Neural crest cell (in vitro differentiated cells): Measurements from ENCODE around the gene UBE2J2. TPM values are rescaled to one million over a fixed set of nuclear protein-coding genes. Genes with fewer than 3 reads are reported as not detected.

Source experiments
- DNase-seq: peaks from one replicate; pipeline ENCODE4 v3.0.0; 2021; ENCODE audit warnings: low read depth, mixed read lengths, low spot score
- H3K27ac Mint-ChIP-seq: one replicate; pipeline ENCODE4 v1.8.0; 2021; ENCODE audit warnings: mild to moderate bottlenecking, mixed read lengths; ENCODE audit not compliant: unreplicated experiment
- H3K27me3 Mint-ChIP-seq: 2 replicates; pipeline ENCODE4 v1.8.0; 2021; ENCODE audit warnings: low read depth, mild to moderate bottlenecking, mixed read lengths
- H3K36me3 Mint-ChIP-seq: 2 replicates; pipeline ENCODE4 v1.8.0; 2021; ENCODE audit warnings: low read depth, mild to moderate bottlenecking, mixed read lengths
- H3K4me1 Mint-ChIP-seq: 2 replicates; pipeline ENCODE4 v1.8.0; 2021; ENCODE audit warnings: mixed read lengths
- H3K4me3 Mint-ChIP-seq: one replicate; pipeline ENCODE4 v1.8.0; 2021; ENCODE audit warnings: mild to moderate bottlenecking, mixed read lengths
- H3K9me3 Mint-ChIP-seq: 2 replicates; pipeline ENCODE4 v1.8.0; 2021; ENCODE audit warnings: mixed read lengths
- total RNA-seq: library from RNA; stranded (reverse); gene quantifications from 2 replicates; pipeline ENCODE4 v1.2.1, GENCODE V29; 2021
- TF ChIP-seq, protein P1 (sequence below): fragments of 200-600 bp; sonication (generic); conservative IDR thresholded peaks from 2 replicates; pipeline ENCODE4 v1.5.0; 2021; ENCODE audit warnings: antibody characterized with exemption, mild to moderate bottlenecking

The UBE2J2 gene
- total RNA-seq, 1 donor from 2014 or later: 80.8 TPM

DNA sequence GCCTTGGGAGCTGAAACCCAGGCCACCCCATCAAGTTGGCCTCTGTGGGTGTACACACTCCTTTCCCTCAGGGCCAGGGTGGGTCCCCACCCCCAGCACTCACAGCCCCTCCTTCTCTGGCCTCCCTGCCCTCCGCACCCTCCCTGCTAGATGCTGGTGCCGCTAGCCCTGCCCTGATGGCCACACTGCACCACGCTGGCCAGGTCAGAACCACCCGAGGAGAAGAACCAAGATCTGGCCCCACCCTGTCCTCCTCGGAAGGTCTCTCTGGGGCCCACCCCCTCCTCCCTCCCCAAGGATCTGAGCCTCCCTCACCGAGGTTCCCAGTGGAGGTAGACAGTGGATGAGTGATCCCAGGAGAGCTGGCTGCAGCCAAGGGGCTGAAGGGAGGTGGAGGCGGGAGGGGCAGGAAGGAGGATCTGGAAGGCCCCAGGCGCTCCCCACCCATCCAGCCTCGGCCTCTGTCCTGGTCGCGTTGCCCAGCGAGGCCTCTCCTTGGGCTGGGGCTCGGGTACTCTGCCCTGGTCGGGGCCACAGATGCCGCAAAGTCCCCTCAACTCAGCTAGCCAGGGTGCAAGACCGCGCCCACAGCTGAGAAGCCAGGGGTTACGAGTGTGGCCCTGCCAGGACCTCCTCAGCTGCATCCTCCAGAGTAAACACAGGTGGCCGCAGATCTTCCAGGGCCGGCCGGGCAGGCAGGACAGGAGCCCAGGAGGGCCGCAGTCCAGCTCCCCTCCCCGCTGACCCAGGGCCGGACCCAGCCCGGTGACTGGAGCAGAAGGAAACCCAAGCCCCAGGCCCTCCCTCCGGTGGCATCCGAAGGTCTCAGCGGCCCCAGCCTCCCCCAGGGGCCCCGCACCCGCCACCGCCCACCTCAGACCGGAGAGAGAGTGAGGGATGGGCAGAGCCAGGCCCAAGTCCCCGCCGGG is 36.4 kb downstream of the UBE2J2 start:
- peaks cover 11% of the 10 kb centered on the region for H3K36me3 Mint-ChIP-seq
- H3K4me3 Mint-ChIP-seq: no peak overlapping the region
- H3K27me3 Mint-ChIP-seq: peaks cover 4% of the 10 kb centered on the region
- H3K27ac Mint-ChIP-seq: no peak overlapping the region
- H3K4me1 Mint-ChIP-seq: peaks cover 15% of the 10 kb centered on the region
- H3K9me3 Mint-ChIP-seq: peaks cover 2% of the 10 kb centered on the region
- TF ChIP-seq, protein P1, sequence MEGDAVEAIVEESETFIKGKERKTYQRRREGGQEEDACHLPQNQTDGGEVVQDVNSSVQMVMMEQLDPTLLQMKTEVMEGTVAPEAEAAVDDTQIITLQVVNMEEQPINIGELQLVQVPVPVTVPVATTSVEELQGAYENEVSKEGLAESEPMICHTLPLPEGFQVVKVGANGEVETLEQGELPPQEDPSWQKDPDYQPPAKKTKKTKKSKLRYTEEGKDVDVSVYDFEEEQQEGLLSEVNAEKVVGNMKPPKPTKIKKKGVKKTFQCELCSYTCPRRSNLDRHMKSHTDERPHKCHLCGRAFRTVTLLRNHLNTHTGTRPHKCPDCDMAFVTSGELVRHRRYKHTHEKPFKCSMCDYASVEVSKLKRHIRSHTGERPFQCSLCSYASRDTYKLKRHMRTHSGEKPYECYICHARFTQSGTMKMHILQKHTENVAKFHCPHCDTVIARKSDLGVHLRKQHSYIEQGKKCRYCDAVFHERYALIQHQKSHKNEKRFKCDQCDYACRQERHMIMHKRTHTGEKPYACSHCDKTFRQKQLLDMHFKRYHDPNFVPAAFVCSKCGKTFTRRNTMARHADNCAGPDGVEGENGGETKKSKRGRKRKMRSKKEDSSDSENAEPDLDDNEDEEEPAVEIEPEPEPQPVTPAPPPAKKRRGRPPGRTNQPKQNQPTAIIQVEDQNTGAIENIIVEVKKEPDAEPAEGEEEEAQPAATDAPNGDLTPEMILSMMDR: no peak
- no peak for DNase-seq

DNA sequence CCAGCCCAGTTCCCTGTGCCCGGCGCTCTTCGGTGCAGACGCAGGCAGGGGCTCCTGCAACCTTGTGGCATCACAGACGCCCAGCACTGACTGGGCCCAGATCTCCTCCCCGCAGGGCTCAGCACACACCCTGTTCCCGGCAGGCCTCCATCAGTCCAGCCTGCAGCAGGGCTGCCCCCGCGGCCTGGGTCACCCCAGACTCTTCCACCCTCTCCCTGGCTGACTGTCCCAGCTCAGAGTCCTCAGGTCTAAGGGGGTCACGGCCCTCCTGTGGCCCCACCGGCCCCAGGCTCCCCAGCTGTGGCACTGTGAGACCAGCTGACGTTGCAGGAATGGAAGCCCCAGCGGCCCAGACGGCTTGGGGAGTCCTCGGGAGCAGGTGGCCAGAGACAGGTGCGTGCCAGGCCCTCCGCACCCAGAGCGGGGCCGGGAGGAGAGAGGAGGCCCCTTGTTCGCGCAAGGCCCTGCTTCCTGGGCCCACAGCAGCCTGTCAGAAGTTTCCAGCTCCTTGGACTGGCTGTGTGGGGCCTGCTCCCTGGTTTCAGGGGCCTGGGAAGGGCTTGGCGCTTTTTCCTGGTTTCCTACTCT is 37.4 kb downstream of the UBE2J2 start:
- Mint-ChIP-seq H3K36me3 (peaks cover 11% of the 10 kb centered on the region), H3K4me3 (no peak overlapping the region), H3K27ac (no peak overlapping the region), H3K9me3 (peaks cover 2% of the 10 kb centered on the region), H3K27me3 (peaks cover 4% of the 10 kb centered on the region), H3K4me1 (peaks cover 16% of the 10 kb centered on the region)
- no peak for DNase-seq
- TF ChIP-seq, protein P1: no peak

DNA sequence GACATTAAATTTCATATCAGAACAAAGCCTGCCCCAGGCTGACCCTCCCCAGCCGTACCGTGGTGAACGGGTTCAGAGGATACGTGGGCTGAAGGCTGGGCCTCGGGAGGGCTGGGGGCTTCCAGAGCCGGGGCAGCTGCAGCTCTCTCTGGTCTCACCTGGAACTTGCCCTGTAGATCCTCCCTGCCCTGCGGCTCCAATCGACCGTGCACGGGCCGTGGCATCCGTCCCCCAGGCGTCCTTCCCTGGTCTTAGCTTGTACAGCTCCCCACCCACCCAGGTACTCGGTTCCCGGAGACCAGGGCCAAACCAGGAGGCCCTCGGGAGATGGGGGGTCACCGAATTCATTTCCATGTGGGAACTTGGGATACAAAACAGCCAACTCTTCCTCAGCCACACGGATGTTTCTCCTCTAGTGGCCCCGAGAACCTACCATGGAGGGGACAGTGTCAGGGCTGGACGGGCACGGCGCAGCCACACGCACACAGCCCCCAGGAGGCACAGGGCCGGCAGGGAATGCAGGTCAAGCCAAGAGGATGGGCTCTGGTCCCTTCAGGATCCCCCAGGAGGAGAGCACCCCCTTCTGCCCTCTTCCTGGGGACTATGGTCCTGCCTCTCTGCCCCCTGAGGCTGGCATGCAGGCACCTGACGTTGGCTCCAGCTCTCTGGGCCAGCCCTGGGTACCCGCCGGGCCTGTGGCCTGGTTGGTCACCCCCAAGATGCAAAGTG is 38.5 kb downstream of the UBE2J2 start:
- Mint-ChIP-seq H3K27me3 (peaks cover 4% of the 10 kb centered on the region), H3K4me3 (peak overlapping the region; percentile 82), H3K4me1 (peaks cover 24% of the 10 kb centered on the region), H3K9me3 (peaks cover 2% of the 10 kb centered on the region), H3K36me3 (peaks cover 11% of the 10 kb centered on the region), H3K27ac (no peak overlapping the region)
- TF ChIP-seq, protein P1: no peak
- DNase-seq: no peak

DNA sequence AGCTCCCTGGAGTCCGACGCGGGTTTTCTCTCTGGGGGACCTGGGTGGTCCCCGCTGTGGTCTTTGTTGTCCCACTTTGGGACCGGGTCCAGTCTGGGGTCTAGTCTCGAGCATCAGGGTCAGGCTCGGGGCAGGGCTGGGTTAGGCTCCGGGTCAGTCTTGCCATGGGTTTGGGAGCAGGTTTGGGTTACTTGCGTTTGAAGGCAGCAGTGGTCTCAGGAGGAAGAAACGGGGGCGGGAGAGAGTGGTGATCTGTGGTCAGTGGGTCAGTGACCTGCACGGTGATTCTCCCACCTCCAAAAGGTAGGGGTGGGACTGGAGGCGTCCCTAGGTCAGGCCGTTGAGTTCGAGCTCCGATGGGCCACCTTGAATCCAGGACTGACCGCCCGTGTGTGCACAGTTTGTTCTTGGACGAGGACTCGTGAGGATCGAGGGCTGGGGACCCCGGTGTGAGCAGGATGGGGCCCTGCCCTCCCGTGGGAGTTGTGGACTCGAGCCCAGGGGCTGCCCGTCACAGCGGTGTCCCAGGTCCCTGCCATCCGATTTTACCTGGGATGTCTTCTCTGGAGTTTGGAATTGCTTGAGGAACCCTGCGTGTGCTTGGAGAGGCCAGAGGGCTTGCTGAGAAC is 39.4 kb downstream of the UBE2J2 start:
- H3K36me3 Mint-ChIP-seq: peaks cover 16% of the 10 kb centered on the region
- H3K27me3 Mint-ChIP-seq: peaks cover 4% of the 10 kb centered on the region
- TF ChIP-seq, protein P1: no peak
- DNase-seq: no peak
- peaks cover 2% of the 10 kb centered on the region for H3K9me3 Mint-ChIP-seq
- H3K4me1 Mint-ChIP-seq: peaks cover 30% of the 10 kb centered on the region
- H3K4me3 Mint-ChIP-seq: peak overlapping the region; percentile 82
- no peak overlapping the region for H3K27ac Mint-ChIP-seq

DNA sequence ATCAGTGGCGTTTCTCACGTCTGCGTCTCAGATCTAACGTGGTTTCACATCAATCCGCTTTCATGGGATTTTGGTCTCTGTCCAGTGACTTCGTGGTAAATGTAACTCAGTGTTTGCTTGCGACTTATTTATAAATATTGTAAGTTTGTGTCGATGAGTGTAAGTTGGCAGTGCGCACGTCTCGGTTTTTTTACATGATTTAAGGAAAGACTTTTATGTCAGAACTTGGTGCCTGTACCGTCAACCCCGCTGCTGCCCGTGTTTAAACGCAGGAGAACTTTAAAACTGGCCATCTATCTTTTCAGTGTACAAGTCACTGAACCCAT is 40.1 kb downstream of the UBE2J2 start:
- TF ChIP-seq, protein P1: no peak
- H3K27me3 Mint-ChIP-seq: no peaks in the 10 kb centered on the region
- H3K27ac Mint-ChIP-seq: no peak overlapping the region
- H3K9me3 Mint-ChIP-seq: peaks cover 2% of the 10 kb centered on the region
- H3K4me3 Mint-ChIP-seq: peak overlapping the region; percentile 82
- H3K36me3 Mint-ChIP-seq: peaks cover 16% of the 10 kb centered on the region
- H3K4me1 Mint-ChIP-seq: peaks cover 30% of the 10 kb centered on the region
- no peak for DNase-seq
